Measurements from ENCODE around the gene ASAP2.

Gene ASAP2

DNA sequence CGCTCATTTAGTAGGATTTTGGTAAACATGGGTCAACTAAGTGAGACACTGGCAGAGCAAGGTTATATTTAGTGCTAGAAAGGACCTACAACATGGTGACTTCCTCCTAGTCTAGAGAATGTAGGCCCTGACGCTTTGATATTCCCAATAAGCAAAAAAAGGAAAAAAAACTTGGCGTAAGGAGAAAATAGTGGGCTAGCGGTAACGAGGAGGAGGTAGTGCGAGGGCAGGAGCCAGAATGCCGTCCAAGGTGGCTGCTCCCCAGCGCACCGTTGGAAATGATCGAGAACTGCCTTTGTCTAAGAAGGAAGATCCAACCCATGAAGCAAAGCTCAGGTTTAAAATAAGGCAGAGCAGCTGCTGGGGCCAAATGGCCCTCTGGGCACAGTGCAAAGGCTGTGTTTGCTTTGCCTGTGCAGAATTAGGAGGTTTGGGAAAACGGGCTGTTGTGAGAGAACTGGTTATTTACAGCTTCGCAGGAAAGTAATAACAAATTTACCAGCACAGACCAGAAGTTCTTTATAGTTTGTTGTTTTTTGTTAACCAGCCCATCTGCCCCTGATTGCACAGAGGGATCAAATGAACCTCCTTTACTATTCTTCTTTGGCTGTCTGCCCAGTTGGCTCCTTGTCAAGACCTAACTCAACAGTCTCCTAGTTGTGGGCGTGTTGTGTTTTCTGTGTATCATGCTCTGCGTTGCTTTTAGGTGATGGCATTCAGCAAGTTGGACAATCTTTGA lies 130.1 kb downstream of the ASAP2 start:
- Histone ChIP-seq H3K4me2 (ENCODE audit: low read depth, low read length, poor library complexity, severe bottlenecking) (no peak overlapping the region), H4K20me1 (ENCODE audit: insufficient read depth, low read length, poor library complexity, severe bottlenecking) (no peaks in the 10 kb centered on the region), H3K4me1 (ENCODE audit: insufficient read depth, low read length, poor library complexity, severe bottlenecking) (peaks cover 3% of the 10 kb centered on the region), H3K9me3 (ENCODE audit: insufficient read depth, low read depth, low read length) (no peaks in the 10 kb centered on the region), H2AFZ (ENCODE audit: low read length) (no peak overlapping the region), H3K4me3 (ENCODE audit: low read length, poor library complexity, severe bottlenecking) (no peak overlapping the region), H3K9ac (ENCODE audit: low read depth, low read length, poor library complexity, severe bottlenecking) (no peak overlapping the region), H3K9me2 (replicated peaks; ENCODE audit: low read depth, low read length) (no peaks in the 10 kb centered on the region), H3K27me3 (ENCODE audit: insufficient read depth, low read length, poor library complexity, severe bottlenecking) (no peaks in the 10 kb centered on the region), H3K79me2 (ENCODE audit: insufficient read depth, low read length) (no peaks in the 10 kb centered on the region), H3F3A (ENCODE audit: low read depth) (no peaks in the 10 kb centered on the region), H3K36me3 (ENCODE audit: insufficient read depth, low read length) (peaks cover 12% of the 10 kb centered on the region; the same call in 1 of the 2 replicates)
- TF ChIP-seq EZH2phosphoT487 (IDR thresholded peaks at IDR 0.05; ENCODE audit: borderline replicate concordance), result no peak
- TF ChIP-seq, protein P1, sequence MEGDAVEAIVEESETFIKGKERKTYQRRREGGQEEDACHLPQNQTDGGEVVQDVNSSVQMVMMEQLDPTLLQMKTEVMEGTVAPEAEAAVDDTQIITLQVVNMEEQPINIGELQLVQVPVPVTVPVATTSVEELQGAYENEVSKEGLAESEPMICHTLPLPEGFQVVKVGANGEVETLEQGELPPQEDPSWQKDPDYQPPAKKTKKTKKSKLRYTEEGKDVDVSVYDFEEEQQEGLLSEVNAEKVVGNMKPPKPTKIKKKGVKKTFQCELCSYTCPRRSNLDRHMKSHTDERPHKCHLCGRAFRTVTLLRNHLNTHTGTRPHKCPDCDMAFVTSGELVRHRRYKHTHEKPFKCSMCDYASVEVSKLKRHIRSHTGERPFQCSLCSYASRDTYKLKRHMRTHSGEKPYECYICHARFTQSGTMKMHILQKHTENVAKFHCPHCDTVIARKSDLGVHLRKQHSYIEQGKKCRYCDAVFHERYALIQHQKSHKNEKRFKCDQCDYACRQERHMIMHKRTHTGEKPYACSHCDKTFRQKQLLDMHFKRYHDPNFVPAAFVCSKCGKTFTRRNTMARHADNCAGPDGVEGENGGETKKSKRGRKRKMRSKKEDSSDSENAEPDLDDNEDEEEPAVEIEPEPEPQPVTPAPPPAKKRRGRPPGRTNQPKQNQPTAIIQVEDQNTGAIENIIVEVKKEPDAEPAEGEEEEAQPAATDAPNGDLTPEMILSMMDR (conservative IDR thresholded peaks at IDR 0.05; ENCODE audit: low read length), result no peak

DNA sequence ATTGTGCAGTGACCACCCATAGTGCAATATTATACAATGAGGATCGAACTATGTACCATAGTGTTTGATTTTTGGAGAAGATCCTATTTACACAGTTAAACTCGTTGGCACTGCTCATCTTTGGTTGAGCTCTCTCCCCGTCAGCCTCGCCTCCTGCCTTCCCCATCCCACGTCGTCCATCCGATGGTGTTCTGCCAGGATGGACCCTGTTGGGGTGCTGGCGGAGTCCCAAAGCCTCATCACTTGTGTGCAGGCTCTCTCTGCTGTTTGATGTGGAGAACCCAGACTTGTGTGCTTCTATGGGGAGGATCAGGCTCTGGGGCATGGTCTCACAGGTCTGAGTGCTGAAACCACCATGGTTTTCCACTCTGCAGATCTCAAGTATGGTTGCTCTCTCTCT lies 131.3 kb downstream of the ASAP2 start:
- Histone ChIP-seq H3K9me3 (ENCODE audit: insufficient read depth, low read depth, low read length) (no peaks in the 10 kb centered on the region), H3K4me1 (ENCODE audit: insufficient read depth, low read length, poor library complexity, severe bottlenecking) (peaks cover 3% of the 10 kb centered on the region), H3K36me3 (ENCODE audit: insufficient read depth, low read length) (peaks cover 15% of the 10 kb centered on the region; the same call in 1 of the 2 replicates), H3K9ac (ENCODE audit: low read depth, low read length, poor library complexity, severe bottlenecking) (no peak overlapping the region), H3K4me2 (ENCODE audit: low read depth, low read length, poor library complexity, severe bottlenecking) (no peak overlapping the region), H3K9me2 (replicated peaks; ENCODE audit: low read depth, low read length) (no peaks in the 10 kb centered on the region), H2AFZ (ENCODE audit: low read length) (no peak overlapping the region), H3K27me3 (ENCODE audit: insufficient read depth, low read length, poor library complexity, severe bottlenecking) (no peaks in the 10 kb centered on the region), H3K4me3 (ENCODE audit: low read length, poor library complexity, severe bottlenecking) (no peak overlapping the region), H3K79me2 (ENCODE audit: insufficient read depth, low read length) (no peaks in the 10 kb centered on the region), H4K20me1 (ENCODE audit: insufficient read depth, low read length, poor library complexity, severe bottlenecking) (no peaks in the 10 kb centered on the region), H3F3A (ENCODE audit: low read depth) (no peaks in the 10 kb centered on the region)
- TF ChIP-seq, protein P1 (conservative IDR thresholded peaks at IDR 0.05; ENCODE audit: low read length), result no peak
- no peak for TF ChIP-seq EZH2phosphoT487 (IDR thresholded peaks at IDR 0.05; ENCODE audit: borderline replicate concordance)

DNA sequence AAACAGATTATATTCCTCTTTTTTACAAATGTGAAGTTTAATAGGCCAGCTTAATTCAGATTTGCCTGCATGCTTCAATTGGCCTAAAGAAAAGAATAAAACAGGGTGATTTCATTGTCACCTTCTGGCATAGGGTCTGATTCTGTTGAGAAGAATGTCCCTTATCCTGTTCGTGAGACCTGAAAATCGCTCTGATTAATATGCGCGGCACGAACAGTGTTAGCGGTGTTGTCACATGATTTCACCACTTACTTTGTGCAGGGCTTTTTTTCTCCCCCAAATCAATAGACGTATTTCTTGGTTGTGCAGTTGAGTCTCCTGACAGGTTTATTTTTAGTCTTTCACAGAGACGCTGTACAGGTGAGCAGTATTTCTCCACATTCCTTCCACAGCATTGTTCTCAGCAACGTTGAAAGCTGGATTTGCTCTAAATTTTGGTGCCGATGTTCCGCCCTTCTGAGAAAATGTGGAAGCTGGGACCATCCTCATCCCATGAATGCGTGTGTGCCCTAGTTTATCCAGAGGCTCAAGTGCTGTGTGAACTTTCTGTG lies 134.8 kb downstream of the ASAP2 start:
- TF ChIP-seq, protein P1 (conservative IDR thresholded peaks at IDR 0.05; ENCODE audit: low read length), result no peak
- TF ChIP-seq EZH2phosphoT487 (IDR thresholded peaks at IDR 0.05; ENCODE audit: borderline replicate concordance), result no peak
- H3K9me2 ChIP-seq (replicated peaks; ENCODE audit: low read depth, low read length), result no peaks in the 10 kb centered on the region
- H3K79me2 ChIP-seq (ENCODE audit: insufficient read depth, low read length), result no peaks in the 10 kb centered on the region
- no peaks in the 10 kb centered on the region for H4K20me1 ChIP-seq (ENCODE audit: insufficient read depth, low read length, poor library complexity, severe bottlenecking)
- H3K4me3 ChIP-seq (ENCODE audit: low read length, poor library complexity, severe bottlenecking), result no peak overlapping the region
- H3K36me3 ChIP-seq (ENCODE audit: insufficient read depth, low read length), result peaks cover 9% of the 10 kb centered on the region; the same call in 1 of the 2 replicates
- peaks cover 1% of the 10 kb centered on the region for H3K4me1 ChIP-seq (ENCODE audit: insufficient read depth, low read length, poor library complexity, severe bottlenecking)
- H2AFZ ChIP-seq (ENCODE audit: low read length), result no peak overlapping the region
- no peak overlapping the region for H3K9ac ChIP-seq (ENCODE audit: low read depth, low read length, poor library complexity, severe bottlenecking)
- no peaks in the 10 kb centered on the region for H3F3A ChIP-seq (ENCODE audit: low read depth)
- H3K4me2 ChIP-seq (ENCODE audit: low read depth, low read length, poor library complexity, severe bottlenecking), result no peak overlapping the region
- H3K27me3 ChIP-seq (ENCODE audit: insufficient read depth, low read length, poor library complexity, severe bottlenecking), result no peaks in the 10 kb centered on the region
- no peaks in the 10 kb centered on the region for H3K9me3 ChIP-seq (ENCODE audit: insufficient read depth, low read depth, low read length)
